CMK (cell line): ENCODE measurements around the gene FAM78B.

ENCODE experiments used
- DNase-seq: peaks from one replicate; pipeline ENCODE4 v3.0.0-alpha.2; 2010; ENCODE audit warnings: low read depth

The FAM78B gene

GRCh38 chr1:166066107-166066506 lies 100.7 kb downstream of the FAM78B start:
- DNase-seq = no peak

DNA sequence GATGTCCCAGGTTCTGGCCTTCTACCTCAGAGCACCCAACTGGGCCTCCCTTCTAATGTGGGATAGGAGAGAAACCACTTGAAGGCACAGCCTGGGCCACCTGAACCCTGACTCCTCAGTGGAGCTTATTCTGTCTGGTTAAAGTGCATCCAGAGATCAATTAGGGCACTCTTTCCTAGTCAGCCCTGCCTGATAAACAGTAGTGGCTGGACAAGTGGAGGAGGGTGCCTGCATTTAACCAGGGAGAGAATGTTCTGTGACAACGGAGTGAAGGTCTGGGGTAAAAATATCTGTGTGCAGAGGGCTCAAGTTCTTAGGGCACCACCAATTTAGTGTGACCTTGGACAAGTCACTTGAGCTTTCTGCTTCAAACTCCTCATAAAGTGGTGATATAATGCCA lies 101.8 kb downstream of the FAM78B start:
- no peak for DNase-seq

GRCh38 chr1:166064313-166064926 lies 102.4 kb downstream of the FAM78B start:
- no peak for DNase-seq

- no peak for DNase-seq
Measured at GRCh38 chr1:166063701-166064100, 103.1 kb downstream of the FAM78B start.

GRCh38 chr1:166062421-166063070 lies 104.3 kb downstream of the FAM78B start:
- no peak for DNase-seq

GRCh38 chr1:166057650-166058049 lies 109.2 kb downstream of the FAM78B start:
- no peak for DNase-seq

DNA sequence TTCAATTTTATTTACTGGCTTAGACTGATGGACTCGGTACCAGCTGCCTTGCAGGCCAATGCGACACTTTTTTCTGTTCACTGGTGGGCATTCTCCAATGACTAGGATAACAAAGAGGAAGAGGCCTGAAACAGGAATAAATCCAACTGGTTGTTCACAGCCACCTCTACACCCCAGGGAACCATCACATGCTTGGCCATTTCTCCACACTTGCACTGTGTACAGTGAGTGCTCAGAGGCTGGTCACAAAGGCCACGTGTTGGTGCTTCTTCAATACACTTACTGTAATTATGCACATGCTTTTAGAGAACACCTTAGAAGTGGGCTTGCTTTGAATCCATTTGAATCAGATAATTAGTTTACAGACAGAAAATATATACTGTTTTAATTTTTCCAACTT lies 113.4 kb downstream of the FAM78B start:
- DNase-seq = no peak

DNA sequence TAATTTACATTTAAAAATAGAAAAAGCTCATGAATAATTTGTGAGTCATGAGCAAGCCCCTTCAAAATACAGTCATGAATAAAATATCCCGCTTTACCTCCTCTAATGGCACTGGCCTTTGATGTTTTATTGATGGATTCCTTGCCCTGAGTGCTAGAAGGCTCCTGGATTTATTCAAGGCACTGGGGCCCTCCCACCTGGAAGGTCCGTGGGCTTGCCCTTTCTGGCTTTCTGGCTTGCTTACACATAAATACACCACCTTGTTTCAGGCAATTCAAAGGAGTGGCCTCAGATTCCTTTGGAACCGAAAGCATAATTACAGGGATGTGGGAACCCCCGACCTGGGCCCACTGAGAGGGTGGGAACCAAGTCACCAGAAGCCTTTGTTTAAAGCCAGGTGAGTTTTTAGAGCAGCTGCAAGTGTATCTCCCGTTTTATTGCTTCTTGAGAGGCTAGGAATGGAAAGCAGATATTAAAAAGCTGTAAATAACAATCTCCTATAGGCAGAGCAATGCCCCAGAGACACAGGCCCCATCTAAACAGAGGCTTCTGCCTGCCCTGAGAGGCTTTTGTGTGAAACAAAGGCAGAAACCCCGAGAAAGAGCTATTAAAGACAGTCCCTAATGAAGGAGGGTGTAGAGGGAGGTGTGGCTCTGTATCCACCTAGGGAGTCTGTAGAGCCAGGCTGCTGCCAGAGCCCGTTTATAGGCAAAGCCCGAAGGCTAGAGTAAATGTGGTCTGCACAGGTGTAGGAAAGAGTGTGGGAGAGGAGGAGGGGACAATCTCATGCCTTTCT lies 126.4 kb downstream of the FAM78B start:
- DNase-seq = no peak

DNA sequence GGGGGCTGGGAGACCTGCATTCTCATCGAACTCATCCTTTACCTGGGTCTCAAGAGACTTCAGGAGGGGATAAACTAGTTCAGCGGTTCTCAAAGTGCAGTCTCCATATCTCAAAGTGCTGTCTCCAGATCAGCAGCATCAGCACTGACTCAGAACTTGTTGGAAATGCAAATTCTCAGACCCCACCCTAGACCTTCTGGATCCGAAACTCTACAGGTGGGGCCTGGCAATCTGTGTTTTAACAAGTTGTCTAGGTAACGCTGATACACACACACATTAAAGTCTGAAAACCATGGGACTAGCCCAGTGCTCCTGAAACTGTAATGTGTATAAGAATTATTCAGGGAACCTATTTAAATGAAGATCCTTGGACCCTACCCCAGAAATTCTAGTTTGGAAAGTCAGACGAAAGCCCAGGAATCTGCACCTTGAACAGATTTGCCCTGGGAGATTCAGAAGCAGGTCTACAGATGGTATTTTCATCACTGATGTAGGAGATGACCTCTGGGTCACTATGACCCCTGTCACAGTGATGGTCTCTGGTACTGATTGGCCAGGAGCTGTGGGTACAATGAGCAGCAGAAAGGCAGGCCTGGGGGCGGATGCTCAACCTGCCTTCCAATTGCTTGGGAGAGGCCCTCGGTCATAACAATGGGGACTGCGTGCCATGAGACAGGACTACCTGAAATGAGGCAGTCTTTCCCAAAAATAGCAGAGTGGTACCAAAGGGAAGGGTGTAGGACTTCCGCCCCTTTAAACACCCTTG lies 127.2 kb downstream of the FAM78B start:
- DNase-seq = no peak

DNA sequence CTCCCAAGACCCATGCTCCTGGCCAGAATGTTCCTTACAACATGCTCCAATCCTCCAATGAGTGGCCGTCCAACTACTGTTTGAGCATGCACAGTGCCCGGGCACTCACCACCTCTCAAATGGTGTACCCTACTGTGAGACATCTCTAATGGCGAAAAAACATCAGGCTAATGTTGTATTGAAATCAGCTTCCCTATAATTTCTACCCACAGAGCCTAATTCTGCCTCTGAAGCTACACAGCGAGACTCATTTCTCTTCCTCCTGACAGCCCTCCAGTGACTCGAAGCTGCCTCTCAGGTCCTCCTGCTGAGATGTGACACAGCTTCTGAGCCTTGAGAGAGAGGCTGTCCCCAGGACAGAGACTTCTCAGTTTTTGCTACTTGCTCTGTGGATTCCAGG lies 130.7 kb downstream of the FAM78B start:
- no peak for DNase-seq

GRCh38 chr1:166032572-166033371 lies 134.0 kb downstream of the FAM78B start:
- DNase-seq = no peak

GRCh38 chr1:166031932-166032571 lies 134.7 kb downstream of the FAM78B start:
- DNase-seq = no peak

GRCh38 chr1:166029196-166029945 lies 137.4 kb downstream of the FAM78B start:
- no peak for DNase-seq

GRCh38 chr1:166026555-166026954 lies 140.2 kb downstream of the FAM78B start:
- DNase-seq = no peak

GRCh38 chr1:166026143-166026542 lies 140.7 kb downstream of the FAM78B start:
- no peak for DNase-seq

- DNase-seq = no peak
Measured at GRCh38 chr1:166020210-166020609, 146.6 kb downstream of the FAM78B start.
